Stimulated activated CD4-positive, alpha-beta T cell treated with anti-CD3 and anti-CD28 coated beads, Interleukin-15, amount 100 ng/mL, for 24 hours (primary cell): Measurements from ENCODE around the gene RAI1.

Experiments
- DNase-seq: peaks from one replicate; pipeline ENCODE4 v3.0.0-alpha.2; 2020

Gene RAI1

GRCh38 chr17:17737961-17738894 is 57.0 kb downstream of the RAI1 start:
- no peak for DNase-seq

GRCh38 chr17:17738901-17739300 is 57.6 kb downstream of the RAI1 start:
- DNase-seq: no peak

- DNase-seq: no peak
Measured at GRCh38 chr17:17739388-17740066, 58.3 kb downstream of the RAI1 start.

- DNase-seq: peak; percentile 53
Measured at GRCh38 chr17:17740615-17741348, 59.5 kb downstream of the RAI1 start.

GRCh38 chr17:17741349-17742023 is 60.2 kb downstream of the RAI1 start:
- no peak for DNase-seq

GRCh38 chr17:17742133-17742621 is 60.9 kb downstream of the RAI1 start:
- DNase-seq: no peak

- no peak for DNase-seq
Measured at GRCh38 chr17:17742688-17743390, 61.6 kb downstream of the RAI1 start.

- DNase-seq: no peak
Measured at GRCh38 chr17:17743391-17744112, 62.3 kb downstream of the RAI1 start.

GRCh38 chr17:17744116-17744515 is 62.9 kb downstream of the RAI1 start:
- no peak for DNase-seq

GRCh38 chr17:17745476-17746455 is 64.5 kb downstream of the RAI1 start:
- DNase-seq: no peak

GRCh38 chr17:17748179-17748578 is 66.9 kb downstream of the RAI1 start:
- no peak for DNase-seq

- no peak for DNase-seq
Measured at GRCh38 chr17:17748604-17749003, 67.3 kb downstream of the RAI1 start.

- DNase-seq: no peak
Measured at GRCh38 chr17:17749025-17749772, 67.9 kb downstream of the RAI1 start.

- DNase-seq: peak; percentile 61
Measured at GRCh38 chr17:17749921-17750320, 68.7 kb downstream of the RAI1 start.

GRCh38 chr17:17750881-17751280 is 69.6 kb downstream of the RAI1 start:
- peak; percentile 47 for DNase-seq

- DNase-seq: peak; percentile 46
Measured at GRCh38 chr17:17751489-17752088, 70.3 kb downstream of the RAI1 start.

GRCh38 chr17:17752089-17752820 is 71.0 kb downstream of the RAI1 start:
- DNase-seq: peak; percentile 97

- DNase-seq: no peak
Measured at GRCh38 chr17:17752821-17753321, 71.6 kb downstream of the RAI1 start.
